ENCODE results near the gene NR3C1.

NR3C1 gene

DNA sequence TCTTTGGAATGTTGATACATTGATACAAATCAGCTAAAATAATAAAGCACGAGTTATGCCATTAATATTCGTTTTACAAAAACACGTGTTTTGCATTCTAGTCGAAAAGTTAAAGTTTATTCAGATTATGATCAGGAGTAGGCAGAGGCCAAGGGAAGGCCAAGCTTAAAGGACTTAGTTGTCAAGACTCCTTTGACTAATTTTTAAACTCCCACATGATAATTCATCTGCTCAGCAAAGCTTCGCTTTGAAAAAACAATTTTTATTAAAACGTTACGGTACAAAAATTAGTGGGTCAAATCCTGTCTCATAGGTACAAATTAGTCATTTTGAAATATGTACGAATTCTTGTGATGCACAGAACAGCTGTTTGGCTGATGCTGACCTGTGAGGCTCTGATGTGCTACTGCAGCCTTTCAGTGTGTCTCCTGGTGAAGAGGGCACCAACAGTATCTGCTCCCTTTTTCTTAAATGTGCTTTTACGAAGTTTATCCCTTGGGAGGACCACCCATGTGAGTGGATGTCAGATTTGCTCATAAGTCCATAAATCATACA lies 23.0 kb upstream of the NR3C1 start:
- Histone ChIP-seq H3K27me3 (ENCODE audit: insufficient read depth, low read length, poor library complexity, severe bottlenecking) (no peaks in the 10 kb centered on the region), H3K79me2 (ENCODE audit: insufficient read depth, low read length) (no peaks in the 10 kb centered on the region), H3K4me3 (ENCODE audit: low read length, poor library complexity, severe bottlenecking) (no peak overlapping the region), H4K20me1 (ENCODE audit: insufficient read depth, low read length, poor library complexity, severe bottlenecking) (no peaks in the 10 kb centered on the region), H3F3A (ENCODE audit: low read depth) (no peaks in the 10 kb centered on the region), H3K9me3 (ENCODE audit: insufficient read depth, low read depth, low read length) (no peaks in the 10 kb centered on the region), H3K9ac (ENCODE audit: low read depth, low read length, poor library complexity, severe bottlenecking) (no peak overlapping the region), H3K4me2 (ENCODE audit: low read depth, low read length, poor library complexity, severe bottlenecking) (no peak overlapping the region), H3K9me2 (replicated peaks; ENCODE audit: low read depth, low read length) (no peaks in the 10 kb centered on the region), H2AFZ (ENCODE audit: low read length) (no peak overlapping the region), H3K36me3 (ENCODE audit: insufficient read depth, low read length) (no peaks in the 10 kb centered on the region), H3K4me1 (ENCODE audit: insufficient read depth, low read length, poor library complexity, severe bottlenecking) (no peaks in the 10 kb centered on the region)
- TF ChIP-seq, protein P1, sequence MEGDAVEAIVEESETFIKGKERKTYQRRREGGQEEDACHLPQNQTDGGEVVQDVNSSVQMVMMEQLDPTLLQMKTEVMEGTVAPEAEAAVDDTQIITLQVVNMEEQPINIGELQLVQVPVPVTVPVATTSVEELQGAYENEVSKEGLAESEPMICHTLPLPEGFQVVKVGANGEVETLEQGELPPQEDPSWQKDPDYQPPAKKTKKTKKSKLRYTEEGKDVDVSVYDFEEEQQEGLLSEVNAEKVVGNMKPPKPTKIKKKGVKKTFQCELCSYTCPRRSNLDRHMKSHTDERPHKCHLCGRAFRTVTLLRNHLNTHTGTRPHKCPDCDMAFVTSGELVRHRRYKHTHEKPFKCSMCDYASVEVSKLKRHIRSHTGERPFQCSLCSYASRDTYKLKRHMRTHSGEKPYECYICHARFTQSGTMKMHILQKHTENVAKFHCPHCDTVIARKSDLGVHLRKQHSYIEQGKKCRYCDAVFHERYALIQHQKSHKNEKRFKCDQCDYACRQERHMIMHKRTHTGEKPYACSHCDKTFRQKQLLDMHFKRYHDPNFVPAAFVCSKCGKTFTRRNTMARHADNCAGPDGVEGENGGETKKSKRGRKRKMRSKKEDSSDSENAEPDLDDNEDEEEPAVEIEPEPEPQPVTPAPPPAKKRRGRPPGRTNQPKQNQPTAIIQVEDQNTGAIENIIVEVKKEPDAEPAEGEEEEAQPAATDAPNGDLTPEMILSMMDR (conservative IDR thresholded peaks at IDR 0.05; ENCODE audit: low read length): no peak
- TF ChIP-seq EZH2phosphoT487 (IDR thresholded peaks at IDR 0.05; ENCODE audit: borderline replicate concordance): no peak

DNA sequence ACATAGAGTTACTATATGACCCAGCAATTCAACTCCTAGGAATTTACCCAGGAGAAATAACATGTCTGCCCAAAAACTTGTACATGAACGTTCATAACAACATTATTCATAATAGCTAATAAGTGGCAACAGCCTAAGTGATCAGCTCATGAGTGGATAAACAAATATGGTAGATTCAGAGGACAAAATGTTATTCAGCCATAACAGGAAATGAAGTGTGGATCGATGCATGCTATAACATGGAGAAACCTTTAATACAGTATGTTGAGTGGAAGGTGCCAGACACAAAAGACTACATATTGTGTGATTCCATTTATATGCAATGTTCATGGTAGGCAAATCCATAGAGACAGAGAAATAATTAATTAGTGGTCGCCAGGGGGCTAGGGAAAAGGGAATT lies 22.3 kb upstream of the NR3C1 start:
- Histone ChIP-seq H3K36me3 (ENCODE audit: insufficient read depth, low read length) (no peaks in the 10 kb centered on the region), H3K9me2 (replicated peaks; ENCODE audit: low read depth, low read length) (no peaks in the 10 kb centered on the region), H3K4me1 (ENCODE audit: insufficient read depth, low read length, poor library complexity, severe bottlenecking) (no peaks in the 10 kb centered on the region), H3F3A (ENCODE audit: low read depth) (no peaks in the 10 kb centered on the region), H3K9me3 (ENCODE audit: insufficient read depth, low read depth, low read length) (no peaks in the 10 kb centered on the region), H2AFZ (ENCODE audit: low read length) (no peak overlapping the region), H3K27me3 (ENCODE audit: insufficient read depth, low read length, poor library complexity, severe bottlenecking) (no peaks in the 10 kb centered on the region), H3K4me2 (ENCODE audit: low read depth, low read length, poor library complexity, severe bottlenecking) (no peak overlapping the region), H4K20me1 (ENCODE audit: insufficient read depth, low read length, poor library complexity, severe bottlenecking) (no peaks in the 10 kb centered on the region), H3K9ac (ENCODE audit: low read depth, low read length, poor library complexity, severe bottlenecking) (no peak overlapping the region), H3K4me3 (ENCODE audit: low read length, poor library complexity, severe bottlenecking) (no peak overlapping the region), H3K79me2 (ENCODE audit: insufficient read depth, low read length) (no peaks in the 10 kb centered on the region)
- TF ChIP-seq EZH2phosphoT487 (IDR thresholded peaks at IDR 0.05; ENCODE audit: borderline replicate concordance): no peak
- TF ChIP-seq, protein P1 (conservative IDR thresholded peaks at IDR 0.05; ENCODE audit: low read length): no peak

DNA sequence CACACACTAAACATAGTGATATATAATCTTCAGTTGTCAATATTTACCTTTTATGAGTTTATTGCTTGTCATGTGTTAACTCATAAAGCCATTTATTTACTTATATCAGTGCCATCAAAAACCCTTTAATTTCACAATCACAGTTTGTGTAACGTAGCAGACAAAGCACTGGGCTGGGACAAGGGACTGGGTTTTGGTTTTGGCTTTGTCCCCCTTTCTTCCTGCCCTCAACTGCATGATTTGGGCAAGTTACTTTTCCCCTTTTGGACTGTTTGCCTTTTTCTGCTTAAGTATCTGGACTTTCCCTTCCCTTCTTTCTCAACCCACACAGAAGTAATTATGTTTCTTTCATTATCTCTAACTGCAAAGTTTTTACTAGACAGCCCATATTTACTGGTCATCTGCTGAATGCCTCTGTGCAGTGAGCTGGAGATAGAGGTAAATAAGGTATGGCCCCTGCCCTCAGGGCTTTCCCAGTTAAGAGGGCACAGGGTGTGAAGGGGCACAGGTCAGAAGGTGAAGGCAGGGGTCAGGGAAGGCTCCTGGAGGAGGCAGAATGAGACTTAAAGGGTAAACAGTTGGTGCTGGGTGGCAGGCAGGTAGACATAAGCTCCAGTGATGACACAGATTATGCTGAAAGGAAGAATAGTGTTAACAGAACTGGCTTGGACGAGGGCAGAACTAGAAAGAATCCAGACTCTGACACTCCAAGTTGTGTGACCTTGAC lies 14.8 kb upstream of the NR3C1 start:
- Histone ChIP-seq H3K9me3 (ENCODE audit: insufficient read depth, low read depth, low read length) (no peaks in the 10 kb centered on the region), H3K4me1 (ENCODE audit: insufficient read depth, low read length, poor library complexity, severe bottlenecking) (peaks cover 23% of the 10 kb centered on the region), H3K9ac (ENCODE audit: low read depth, low read length, poor library complexity, severe bottlenecking) (no peak overlapping the region), H4K20me1 (ENCODE audit: insufficient read depth, low read length, poor library complexity, severe bottlenecking) (no peaks in the 10 kb centered on the region), H3K4me3 (ENCODE audit: low read length, poor library complexity, severe bottlenecking) (no peak overlapping the region), H3K36me3 (ENCODE audit: insufficient read depth, low read length) (no peaks in the 10 kb centered on the region), H2AFZ (ENCODE audit: low read length) (no peak overlapping the region), H3K79me2 (ENCODE audit: insufficient read depth, low read length) (no peaks in the 10 kb centered on the region), H3F3A (ENCODE audit: low read depth) (no peaks in the 10 kb centered on the region), H3K9me2 (replicated peaks; ENCODE audit: low read depth, low read length) (no peaks in the 10 kb centered on the region), H3K4me2 (ENCODE audit: low read depth, low read length, poor library complexity, severe bottlenecking) (no peak overlapping the region), H3K27me3 (ENCODE audit: insufficient read depth, low read length, poor library complexity, severe bottlenecking) (no peaks in the 10 kb centered on the region)
- no peak for TF ChIP-seq EZH2phosphoT487 (IDR thresholded peaks at IDR 0.05; ENCODE audit: borderline replicate concordance)
- TF ChIP-seq, protein P1 (conservative IDR thresholded peaks at IDR 0.05; ENCODE audit: low read length): no peak

Measured in Loucy (cell line).